ENCODE results near the gene LCNL1.
A peak's percentile ranks its signal among the peaks of the same experiment; 100 is the strongest.

The LCNL1 gene

DNA sequence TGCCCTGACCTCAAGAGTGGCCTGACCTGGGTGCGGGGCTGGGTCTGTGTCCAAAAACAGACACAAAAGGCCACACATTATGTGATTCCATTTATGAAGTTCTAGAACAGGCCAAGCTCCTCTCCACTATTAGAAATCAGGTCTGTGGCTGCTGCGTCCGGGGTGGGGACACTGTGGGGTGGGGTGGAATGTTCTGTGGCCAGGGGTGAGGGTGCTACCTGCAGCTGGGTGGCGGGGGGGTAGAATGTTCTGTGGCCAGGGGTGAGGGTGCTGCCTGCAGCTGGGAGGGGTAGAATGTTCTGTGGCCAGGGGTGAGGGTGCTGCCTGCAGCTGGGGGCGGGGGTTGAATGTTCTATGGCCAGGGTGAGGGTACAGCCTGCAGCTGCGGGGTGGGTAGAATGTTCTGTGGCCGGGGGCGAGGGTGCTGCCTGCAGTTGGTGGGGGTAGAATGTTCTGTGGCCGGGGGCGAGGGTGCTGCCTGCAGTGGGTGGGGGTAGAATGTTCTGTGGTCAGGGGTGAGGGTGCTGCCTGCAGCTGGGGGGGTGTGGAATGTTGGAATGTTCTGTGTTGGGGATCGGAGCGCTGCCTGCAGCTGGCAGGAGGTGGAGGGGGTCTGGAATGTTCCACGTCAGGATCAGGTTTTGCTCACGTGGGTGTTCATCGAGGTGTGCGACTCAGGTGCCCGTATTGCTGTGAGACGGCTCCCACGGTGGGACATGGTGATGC, 22.4 kb upstream of the LCNL1 start:
- peak; percentile 53 for DNase-seq (ENCODE audit: low spot score)

DNA sequence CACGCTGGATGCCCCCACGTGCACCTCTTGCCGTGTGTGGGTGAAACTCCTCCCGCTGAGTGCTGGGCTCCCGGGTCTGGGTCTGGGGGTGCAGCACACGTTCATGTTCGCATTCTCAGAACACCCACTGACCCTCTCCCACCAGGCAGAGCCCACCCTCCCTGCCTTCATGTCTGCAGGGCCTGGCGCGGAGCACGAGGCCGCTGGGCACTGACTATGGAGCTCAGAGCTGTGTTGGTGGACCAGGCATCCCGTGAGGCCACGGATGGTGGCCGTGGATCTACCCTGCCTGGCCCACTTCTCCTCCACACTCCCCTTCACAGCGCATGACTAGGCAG, 21.9 kb upstream of the LCNL1 start:
- no peak for DNase-seq (ENCODE audit: low spot score)

DNA sequence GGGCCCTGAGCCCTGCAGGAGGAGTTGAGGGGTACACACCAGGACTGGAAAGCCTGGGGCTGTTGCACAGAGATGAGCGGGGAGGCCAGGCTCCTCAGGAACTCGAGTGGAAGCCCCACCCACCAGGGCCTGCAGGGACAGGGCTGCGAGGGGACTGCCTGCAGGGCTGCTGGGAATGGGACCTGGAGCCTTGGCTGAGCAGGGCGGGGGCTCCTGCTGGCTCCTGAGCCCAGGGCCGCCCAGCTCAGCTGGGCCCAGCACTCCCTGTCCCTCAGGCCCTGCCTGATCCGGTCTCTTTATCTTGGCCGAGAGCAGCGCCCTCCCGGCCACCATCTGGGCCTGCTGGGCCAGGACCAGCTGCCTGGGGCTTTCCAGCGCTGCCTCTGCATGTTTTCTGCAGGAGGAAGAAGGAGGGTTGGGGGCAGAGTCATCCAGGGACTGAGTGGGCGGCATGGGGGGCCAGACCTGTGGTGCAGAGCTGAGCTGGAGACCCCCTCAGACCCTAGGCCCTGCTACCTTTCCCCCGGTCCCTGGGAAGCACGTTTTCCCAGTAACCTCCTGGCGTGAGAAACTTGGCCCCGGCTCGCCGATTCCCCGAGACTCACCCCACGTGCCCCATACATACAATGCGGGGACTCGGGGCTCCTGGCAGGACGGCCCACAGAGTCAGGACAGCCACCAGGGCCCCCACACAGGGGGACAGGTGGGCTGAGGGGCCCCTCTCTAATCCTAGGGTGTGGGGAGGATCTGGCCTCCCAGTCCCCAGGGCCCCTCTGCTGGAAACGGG, 21.3 kb upstream of the LCNL1 start:
- DNase-seq (ENCODE audit: low spot score), result no peak

DNA sequence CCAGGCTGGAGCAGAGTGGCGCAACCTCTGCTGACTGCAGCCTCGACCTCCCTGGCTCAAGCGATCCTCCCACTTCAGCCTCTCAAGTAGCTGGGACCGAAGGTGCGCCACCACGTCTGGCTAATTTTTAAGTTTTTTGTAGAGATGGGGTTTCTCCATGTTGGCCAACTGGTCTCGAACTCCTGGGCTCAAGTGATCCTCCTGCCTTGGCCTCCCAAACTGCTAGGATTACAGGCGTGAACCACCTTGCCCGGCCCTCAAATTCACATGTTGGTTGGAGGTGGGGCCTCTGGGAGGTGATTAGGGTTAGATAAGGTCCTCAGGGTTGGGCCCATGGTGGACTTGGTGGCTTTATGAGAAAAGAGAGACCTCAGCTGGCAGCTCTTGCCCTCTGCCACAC, 20.6 kb upstream of the LCNL1 start:
- no peak for DNase-seq (ENCODE audit: low spot score)

DNA sequence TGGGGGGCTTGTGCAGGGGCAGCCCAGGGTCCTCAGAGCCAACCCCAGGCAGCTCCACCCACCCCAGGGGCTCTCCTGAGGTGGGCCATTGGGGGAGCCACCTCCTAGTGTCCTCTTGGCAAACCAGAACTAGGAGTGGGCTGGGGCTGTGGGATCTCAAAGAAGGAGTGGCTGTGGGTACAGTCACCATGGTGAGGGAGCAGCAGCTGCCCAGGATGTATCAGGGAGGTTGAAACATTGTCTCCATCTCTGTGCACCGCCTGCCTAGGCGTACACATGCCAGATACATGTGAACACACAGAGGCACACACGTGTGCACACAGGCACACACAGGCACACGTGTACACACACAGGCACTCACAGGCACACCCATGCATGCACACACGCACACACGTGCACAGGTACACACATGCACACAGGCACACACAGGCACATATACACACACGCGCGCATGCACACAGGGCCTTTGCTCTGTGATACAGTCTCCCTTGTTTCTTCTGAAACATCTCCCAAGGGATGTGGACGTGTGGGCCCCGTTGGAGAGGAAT, 20.0 kb upstream of the LCNL1 start:
- no peak for DNase-seq (ENCODE audit: low spot score)

DNA sequence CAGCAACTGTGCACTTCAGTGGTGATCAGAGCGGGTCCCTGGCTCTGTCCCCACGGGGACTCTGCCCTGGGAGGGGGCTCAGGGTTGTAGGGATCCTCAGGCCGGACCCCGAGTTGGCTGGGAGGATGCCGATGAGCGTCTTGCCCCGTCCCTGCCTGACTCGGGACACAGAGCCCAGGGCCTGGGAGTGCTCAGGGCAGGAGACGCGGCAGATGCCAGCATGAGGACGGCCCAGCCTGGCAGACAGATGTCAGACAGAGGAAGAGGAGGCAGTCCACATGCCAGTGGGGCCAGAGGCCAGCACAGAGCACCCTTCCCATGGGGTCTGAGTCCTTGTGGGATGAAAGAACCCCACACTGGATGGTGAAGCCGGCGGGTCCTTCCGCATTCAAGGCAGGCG, 19.5 kb upstream of the LCNL1 start:
- DNase-seq (ENCODE audit: low spot score), result no peak

DNA sequence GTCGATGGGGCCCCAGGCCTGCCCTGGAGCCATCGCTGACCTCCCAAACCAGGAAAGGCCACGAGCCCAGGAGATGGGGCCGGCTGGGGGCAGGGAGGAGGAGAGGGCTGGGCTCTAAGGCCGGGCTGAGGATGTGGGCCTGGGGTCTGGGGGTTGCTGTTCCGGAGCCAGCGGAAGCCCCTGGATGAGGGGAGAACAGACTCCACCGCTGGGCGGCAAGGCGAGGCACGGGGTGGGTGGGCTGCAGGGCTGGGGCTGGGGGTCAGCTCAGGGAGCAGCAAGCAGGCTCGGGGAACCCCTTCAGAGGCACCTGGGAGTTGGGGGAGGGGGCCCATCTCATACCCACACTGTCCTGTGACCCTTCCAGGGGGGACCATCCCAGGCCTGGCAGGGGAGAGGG, 19.0 kb upstream of the LCNL1 start:
- no peak for DNase-seq (ENCODE audit: low spot score)

DNA sequence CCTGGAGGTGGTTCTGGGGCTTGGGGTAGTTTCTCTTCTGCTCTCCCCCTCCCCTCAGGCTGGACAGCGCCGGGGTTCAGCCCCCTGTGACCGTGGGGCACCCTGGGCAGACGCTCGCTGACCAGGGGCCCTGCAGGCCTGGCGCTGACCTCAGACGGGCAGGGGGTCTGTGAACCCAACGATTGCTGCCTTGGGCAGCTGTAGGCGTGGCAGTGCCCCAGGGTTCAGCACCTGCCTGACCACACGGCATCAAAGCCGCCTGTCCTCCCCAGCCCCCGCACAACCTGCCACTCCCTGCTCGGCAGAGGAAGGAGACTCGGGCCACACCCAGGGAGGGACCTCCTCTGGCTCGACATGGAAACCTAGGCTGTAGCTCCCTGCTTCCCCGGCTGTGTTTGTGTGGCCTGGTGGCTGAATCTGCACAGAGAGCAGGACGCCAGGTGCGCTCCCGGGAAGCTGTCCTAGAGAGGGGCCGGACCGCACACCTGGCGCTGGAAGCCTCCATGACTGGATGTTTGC, 18.6 kb upstream of the LCNL1 start:
- no peak for DNase-seq (ENCODE audit: low spot score)

DNA sequence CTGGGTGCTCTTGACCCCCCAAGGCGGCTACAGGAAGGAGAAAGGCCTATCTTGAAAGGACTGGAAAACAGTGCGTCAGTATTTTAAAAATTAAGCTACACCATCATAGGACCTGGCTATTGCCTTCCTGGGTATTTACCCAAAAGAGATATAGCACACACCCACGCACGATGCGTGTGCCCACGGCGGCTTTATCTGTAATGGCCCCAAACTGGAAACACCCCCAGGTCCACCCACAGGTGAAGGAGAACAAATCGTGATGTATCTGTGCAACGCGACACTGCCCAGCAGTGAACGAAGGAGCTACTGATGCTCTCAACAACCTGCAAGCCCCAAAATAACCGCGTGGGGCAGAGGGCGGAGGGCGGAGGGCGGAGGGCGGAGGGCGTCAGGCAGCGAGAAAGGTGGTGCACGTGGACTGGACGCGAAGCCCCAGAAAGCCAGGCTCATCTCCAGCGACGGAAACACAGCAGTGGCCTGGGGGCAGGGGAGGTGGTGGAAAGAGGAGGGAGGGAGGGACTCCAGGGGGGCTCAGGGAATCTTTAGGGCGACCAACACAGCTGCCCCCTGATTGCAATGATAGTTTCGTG, 17.9 kb upstream of the LCNL1 start:
- no peak for DNase-seq (ENCODE audit: low spot score)

DNA sequence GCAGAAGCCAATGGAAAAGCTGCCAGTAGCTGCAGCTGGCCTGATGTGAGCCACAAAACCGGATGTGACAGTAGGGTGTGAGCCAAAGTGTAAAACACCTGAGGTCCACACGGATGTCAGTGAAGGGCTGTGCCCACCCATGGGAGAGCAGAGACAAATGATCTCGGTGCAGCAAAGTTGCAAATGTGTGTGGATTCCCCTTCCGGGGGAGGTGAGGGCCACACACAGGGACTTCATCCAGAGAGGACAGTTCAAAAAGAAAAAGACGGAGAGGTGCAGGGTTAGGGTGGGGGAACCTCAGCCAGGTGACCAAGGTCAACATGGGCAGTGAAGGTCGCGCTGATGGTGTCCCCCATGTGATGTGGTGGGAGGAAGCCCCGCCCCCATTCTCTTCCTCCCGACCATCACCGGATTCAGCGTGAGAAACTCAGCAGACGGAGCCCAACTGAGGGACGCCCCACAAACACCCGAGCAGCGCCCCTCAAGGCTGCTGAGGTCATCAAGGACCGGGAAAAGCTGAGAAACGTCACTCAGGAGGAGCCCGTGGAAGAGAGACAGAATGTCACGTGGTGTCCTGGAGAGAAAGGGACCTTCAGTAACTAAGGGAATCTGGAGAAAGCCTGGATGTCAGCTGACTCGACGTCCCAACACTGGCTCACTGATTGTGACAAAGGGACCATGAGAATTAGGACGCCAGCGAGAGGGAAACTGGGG, 16.9 kb upstream of the LCNL1 start:
- DNase-seq (ENCODE audit: low spot score), result peak; percentile 42

DNA sequence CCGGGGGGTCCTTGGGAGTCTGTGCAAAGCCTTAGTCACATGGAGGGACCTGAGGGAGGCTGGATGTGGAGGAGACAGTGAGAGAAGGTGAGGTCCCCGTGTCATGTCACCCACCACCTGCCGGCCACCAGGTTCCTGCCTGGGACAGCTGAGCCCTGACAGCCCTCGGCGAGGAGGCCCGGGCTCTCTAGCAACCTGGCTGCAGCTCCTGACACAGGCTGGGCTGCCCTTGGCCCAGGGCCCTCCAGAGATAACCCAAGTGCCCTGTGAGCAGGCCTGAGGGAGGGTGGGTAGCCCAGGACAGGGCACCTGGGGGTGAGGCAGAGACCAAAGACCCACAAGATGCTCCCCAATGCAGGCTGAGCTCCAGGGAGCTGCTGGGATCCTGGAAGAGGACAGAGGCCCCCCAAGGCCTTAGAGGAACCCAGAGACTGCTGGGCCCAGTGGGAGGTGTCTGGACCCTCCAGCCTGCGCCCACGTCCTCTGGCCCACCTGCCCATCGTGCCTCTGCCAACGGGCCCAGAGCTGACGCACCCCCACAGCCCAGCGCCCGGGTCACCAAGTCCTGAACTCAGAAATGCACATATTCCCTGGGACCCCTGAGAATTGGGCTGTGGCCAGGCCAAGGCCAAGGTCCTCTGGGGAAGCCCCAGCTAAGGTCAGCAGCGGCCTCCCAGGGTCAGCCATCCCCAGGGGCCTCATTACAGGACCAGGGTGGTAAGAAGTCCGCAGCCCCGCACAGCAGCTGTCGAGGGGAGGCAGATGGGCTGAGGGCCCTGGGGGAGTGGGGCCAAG, 14.3 kb upstream of the LCNL1 start:
- DNase-seq (ENCODE audit: low spot score), result no peak

DNA sequence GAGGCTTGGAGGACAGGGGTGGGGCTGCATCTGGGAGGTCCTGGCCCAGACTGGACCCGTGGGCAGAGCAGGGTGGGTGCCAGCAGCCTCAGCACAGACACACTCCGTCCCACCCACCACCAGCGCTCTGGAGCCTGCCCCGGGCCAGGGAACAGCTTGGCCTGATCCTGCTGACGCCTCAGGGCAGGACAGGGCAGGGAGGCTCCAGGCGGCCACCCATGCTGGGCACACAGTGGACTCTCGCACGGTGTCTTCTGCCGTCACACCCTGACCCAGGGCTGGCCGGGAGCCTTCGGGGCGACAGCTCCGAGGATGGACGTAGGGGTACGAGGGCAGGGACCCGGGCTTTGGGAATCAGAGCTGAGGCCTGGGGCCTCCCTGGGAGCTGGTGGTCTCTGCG, 13.6 kb upstream of the LCNL1 start:
- DNase-seq (ENCODE audit: low spot score), result no peak

DNA sequence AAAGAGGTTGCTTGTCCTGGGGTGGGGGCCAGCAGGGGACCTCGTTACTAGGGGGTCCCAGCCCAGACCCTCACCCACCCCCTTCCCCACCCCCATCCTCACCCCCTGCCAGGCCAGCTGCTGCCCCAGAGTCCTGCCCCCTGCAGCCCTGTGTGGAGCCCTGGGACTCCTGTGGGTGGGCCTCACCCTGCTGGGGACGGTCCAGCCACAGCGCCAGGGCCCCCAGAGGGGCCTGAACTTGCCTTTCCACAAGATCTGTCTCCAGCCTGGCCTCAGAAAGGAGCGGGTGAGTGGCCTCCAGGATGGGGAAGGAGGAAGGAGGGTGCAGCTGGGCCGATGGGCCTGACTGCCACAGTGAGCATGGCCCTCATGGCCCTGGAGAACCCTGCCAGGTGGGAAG, 13.0 kb upstream of the LCNL1 start:
- no peak for DNase-seq (ENCODE audit: low spot score)

DNA sequence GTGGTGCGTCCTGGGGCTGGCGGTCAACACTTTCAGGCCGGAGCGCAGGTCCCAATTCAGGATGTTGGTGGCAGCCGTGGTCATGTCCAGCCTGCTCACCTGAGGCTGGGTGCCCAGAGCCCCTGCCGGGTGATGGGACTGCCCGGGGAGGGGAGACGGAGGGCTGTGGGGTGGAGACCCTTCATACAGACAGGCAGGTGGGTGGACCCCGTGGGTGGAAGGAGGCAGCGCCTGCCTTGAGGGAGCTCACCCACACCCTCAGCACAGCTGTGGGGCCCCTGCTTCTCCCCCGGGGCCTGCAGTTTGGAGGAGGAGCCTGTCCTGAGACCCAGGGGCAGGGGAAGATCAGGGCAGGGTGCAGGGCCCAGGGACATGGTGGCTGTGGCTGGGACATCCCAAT, 12.4 kb upstream of the LCNL1 start:
- no peak for DNase-seq (ENCODE audit: low spot score)

DNA sequence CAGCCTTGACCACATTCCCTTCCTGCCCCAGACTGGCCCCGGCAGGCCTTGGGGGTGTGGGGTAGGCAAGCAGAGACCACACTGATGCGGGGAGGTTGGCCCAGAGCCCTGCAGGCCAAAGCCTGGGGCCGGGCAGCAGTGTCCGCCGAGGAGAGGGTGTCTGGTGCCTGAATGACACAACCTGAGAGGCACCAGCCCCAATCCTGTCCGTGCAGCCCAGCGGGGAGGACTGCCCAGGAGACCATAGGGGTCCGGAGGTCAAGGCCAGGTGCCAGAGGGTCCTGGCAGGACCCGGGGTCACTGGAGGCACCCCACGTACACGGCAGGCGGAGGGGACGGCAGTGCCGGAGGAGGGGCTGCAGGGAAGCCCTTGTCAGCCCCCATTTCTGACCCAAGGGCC, 11.0 kb upstream of the LCNL1 start:
- DNase-seq (ENCODE audit: low spot score), result no peak

DNA sequence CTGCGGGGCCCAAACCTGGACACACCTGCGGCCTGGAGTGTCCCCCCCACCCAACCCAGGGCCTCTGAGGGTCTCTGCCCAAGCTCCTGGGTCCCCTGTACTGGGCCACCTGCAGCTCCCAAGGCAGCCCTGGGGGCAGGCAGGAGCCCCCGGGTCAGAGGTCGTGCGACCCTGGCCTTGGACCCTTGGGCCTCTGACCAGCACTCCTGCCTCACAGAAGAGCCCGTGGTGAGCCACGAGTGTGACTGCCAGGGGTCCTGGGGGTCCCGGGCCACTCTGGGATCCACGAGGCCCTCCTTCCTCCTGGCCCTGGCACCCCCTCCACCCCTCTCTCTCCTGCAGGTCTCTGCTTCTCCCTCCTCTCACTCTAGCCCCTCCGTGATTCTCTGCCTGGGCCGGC, 10.5 kb upstream of the LCNL1 start:
- DNase-seq (ENCODE audit: low spot score), result no peak

DNA sequence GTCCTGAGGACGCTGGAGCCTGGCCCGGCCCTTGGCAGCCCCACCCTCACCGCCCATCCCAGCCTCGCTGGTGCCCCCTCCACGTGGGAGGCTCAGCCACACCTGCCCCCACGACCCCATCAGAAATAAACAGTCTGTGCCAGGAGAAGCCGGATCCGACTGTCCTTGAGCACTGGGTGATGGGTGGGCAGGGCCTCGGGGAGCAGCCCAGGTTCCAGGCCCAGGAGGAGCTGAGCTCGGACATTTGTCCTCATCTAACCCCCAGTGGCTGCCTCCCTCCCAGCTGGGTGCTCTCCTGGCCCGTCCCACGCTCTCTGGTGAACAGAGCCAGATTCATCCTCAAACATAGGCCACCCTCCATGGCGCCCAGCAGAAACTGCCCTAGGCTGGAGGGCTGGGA, 10.1 kb upstream of the LCNL1 start:
- DNase-seq (ENCODE audit: low spot score), result no peak

DNA sequence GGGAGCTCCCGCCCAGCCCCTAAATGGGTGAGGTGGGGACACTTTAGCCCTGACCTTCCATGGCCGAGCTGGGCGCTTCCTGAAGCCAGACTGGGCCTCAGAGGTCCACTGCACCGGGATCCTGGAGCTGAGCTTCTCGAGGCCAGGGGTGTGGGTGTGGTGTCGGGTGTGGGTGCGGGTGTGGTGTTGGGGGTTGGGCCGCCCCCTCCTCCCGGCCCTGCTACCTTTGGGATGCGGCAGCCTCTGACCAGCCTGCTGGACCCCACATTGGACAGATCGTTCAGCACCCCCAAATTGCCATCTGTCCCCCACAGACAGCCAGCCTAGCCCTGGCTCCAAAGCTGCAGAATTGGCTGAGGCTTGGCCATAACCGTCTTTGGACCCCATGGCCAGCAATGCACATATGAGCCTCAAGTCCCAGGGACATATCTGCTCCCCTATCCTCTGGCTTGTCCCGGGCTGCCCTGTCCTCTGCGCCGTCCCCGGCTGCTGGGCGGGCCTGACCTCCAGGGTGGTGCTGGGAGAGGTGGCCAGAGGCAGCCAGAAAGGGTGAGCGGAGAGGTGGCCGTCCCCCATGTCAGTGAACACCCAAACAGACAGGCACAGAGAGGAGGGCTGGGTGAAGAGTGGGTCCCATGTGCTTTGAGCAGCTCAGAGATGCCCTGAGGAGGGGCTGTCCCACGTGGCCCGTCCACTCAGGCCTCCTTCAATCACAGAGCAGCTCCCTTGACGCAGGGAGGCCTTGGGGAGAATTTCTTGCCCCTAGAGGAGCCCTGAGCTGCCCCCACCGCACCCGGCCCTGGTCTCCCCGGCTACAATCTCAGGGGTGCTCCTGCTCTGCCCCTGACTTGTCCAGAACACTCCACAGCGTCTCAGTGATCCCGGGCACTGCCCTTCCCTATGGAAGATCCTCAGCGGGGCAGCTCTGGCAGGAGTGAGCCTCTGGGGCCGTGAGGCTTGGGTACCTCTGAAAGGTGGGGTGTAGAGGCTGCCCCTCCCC, 8.9 kb upstream of the LCNL1 start:
- no peak for DNase-seq (ENCODE audit: low spot score)

DNA sequence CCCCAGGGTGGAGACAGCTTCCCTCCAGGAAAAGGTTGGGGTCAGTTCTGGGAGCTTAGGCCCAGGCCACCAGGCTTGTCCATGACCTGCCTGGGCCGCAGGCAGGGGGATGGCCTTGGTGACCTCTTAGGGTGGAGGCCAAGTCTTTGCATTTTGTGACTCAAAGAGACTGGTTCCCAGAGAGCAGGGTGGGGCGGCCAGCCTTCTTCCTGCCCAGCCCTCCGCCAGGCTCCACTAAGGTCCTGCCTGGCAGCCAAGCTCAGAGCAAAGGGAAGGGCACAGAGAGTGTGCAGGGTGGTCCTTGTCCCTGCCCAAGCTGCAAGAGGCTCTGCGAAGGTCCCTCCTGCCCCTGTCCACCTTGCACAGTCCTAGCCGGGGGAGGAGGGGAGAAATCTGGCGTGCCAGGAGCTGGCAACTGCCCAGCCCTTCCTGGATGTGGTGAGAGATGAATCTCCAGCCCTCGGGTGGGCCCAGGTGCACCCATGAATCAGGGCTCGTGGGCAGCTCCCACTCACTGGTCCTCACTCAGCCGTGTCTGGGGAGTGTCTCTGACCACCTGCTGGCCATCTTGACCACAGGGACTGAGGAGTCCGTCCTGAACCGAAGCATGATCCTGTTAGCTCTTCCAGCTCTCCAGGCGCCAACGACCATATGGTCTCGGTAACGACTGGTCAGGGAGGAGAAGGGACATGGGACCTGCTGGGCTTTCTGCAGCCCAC, 7.8 kb upstream of the LCNL1 start:
- DNase-seq (ENCODE audit: low spot score), result no peak

DNA sequence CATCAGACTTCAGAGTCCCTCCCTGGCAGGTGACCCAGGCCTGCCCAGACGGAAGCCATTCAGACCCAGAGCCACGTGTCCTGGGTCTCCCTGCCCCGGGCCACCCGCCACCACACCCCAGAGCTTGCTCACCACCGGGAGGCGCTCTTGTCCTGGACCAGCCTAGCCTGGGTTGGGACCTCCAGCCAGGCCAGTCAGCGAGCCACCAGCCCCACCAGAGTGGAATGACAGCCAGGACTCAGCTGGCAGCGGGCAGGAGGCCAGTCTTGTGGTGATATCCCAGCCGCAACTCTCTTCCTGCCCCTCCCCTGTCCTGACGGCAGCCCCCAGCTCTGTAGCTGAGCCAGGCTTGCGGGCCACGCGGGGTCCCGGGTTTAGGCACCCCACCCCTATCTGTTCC, 7.1 kb upstream of the LCNL1 start:
- DNase-seq (ENCODE audit: low spot score), result no peak

All from CD4-positive, alpha-beta T cell treated with Interleukin-6 at 100 ng/mL for 8 hours (primary cell).